Activated CD8-positive, alpha-beta T cell treated with anti-CD3 and anti-CD28 coated beads for 36 hours (primary cell): ENCODE data around the gene ANKMY1. TPM values are rescaled to one million over a fixed set of nuclear protein-coding genes. Genes with fewer than 3 reads are reported as not detected.

Experiments
- ATAC-seq: fragments of 200-7000 bp; cut with Tn5 transposase; one replicate; pipeline ENCODE4 v1.10.0; 2021; ENCODE audit warnings: mild to moderate bottlenecking, moderate library complexity
- CTCF ChIA-PET: fragments of 350-600 bp; sonication (Branson Sonifier 250); formaldehyde crosslinking; loops from one replicate; lab custom pipeline; 2021; ENCODE audit warnings: antibody characterized with exemption; lab: Charles Lee
- POLR2A ChIA-PET: fragments of 350-600 bp; sonication (Branson Sonifier 250); formaldehyde crosslinking; loops from one replicate; lab custom pipeline; 2021; ENCODE audit warnings: antibody characterized with exemption; lab: Charles Lee
- DNase-seq: peaks from one replicate; pipeline ENCODE4 v3.0.0-alpha.2; 2020
- H3K27ac Mint-ChIP-seq: one replicate; pipeline ENCODE4 v1.8.0; 2021; ENCODE audit warnings: mild to moderate bottlenecking, mixed read lengths
- H3K27me3 Mint-ChIP-seq: one replicate; pipeline ENCODE4 v1.8.0; 2021; ENCODE audit warnings: mixed read lengths
- H3K36me3 Mint-ChIP-seq: one replicate; pipeline ENCODE4 v1.8.0; 2021; ENCODE audit warnings: low read depth, mixed read lengths
- H3K4me1 Mint-ChIP-seq: one replicate; pipeline ENCODE4 v1.8.0; 2021; ENCODE audit warnings: low read depth, mixed read lengths
- H3K4me3 Mint-ChIP-seq: one replicate; pipeline ENCODE4 v1.8.0; 2021; ENCODE audit warnings: mild to moderate bottlenecking, moderate library complexity, mixed read lengths
- H3K9me3 Mint-ChIP-seq: one replicate; pipeline ENCODE4 v1.8.0; 2021; ENCODE audit warnings: mixed read lengths
- CTCF ChIP-seq: fragments of 200-600 bp; IDR thresholded peaks from one replicate; pipeline ENCODE4 v1.8.0; 2022; ENCODE audit warnings: antibody characterized with exemption, mild to moderate bottlenecking
- intact Hi-C: fragments of 100-400 bp; cut with micrococcal nuclease; formaldehyde crosslinking; loops from one replicate; pipeline ENCODE4 v1.10.0; 2022
- total RNA-seq, 2 experiments: library from RNA; stranded (reverse); gene quantifications; one replicate each; pipeline ENCODE4 v1.2.3, GENCODE V29; 2021

Gene ANKMY1
- total RNA-seq, 2 experiments from 2014 or later: 14.5 to 18.6 TPM

- no peaks in the 10 kb centered on the region for H3K4me1 Mint-ChIP-seq
- H3K4me3 Mint-ChIP-seq: no peak overlapping the region
- DNase-seq: no peak
- intact Hi-C loops: no loop called here
- ATAC-seq: no peak
- CTCF ChIA-PET: no interaction called here
- POLR2A ChIA-PET: no interaction called here
- no peak for TF ChIP-seq CTCF
- H3K27ac Mint-ChIP-seq: no peak overlapping the region
- H3K27me3 Mint-ChIP-seq: no peaks in the 10 kb centered on the region
- H3K9me3 Mint-ChIP-seq: no peaks in the 10 kb centered on the region
- peaks cover 5% of the 10 kb centered on the region for H3K36me3 Mint-ChIP-seq
These were observed 91.8 kb downstream of the ANKMY1 start for GRCh38 chr2:240465765-240466578.

GRCh38 chr2:240465268-240465764, 92.5 kb downstream of the ANKMY1 start:
- no peak for ATAC-seq
- ChIA-PET CTCF (no interaction called here), POLR2A (no interaction called here)
- no peak overlapping the region for H3K4me3 Mint-ChIP-seq
- no peaks in the 10 kb centered on the region for H3K36me3 Mint-ChIP-seq
- intact Hi-C loops: no loop called here
- no peaks in the 10 kb centered on the region for H3K9me3 Mint-ChIP-seq
- no peaks in the 10 kb centered on the region for H3K27me3 Mint-ChIP-seq
- no peak overlapping the region for H3K27ac Mint-ChIP-seq
- TF ChIP-seq CTCF: no peak
- DNase-seq: no peak
- H3K4me1 Mint-ChIP-seq: no peaks in the 10 kb centered on the region

- no peak for ATAC-seq
- no peaks in the 10 kb centered on the region for H3K27me3 Mint-ChIP-seq
- no peak overlapping the region for H3K27ac Mint-ChIP-seq
- no peak overlapping the region for H3K4me3 Mint-ChIP-seq
- no peaks in the 10 kb centered on the region for H3K9me3 Mint-ChIP-seq
- ChIA-PET POLR2A (no interaction called here), CTCF (no interaction called here)
- no peak for DNase-seq
- H3K36me3 Mint-ChIP-seq: no peaks in the 10 kb centered on the region
- no peak for TF ChIP-seq CTCF
- intact Hi-C loops: no loop called here
- H3K4me1 Mint-ChIP-seq: no peaks in the 10 kb centered on the region
These were observed 93.1 kb downstream of the ANKMY1 start for GRCh38 chr2:240464514-240465241.

- no peak for DNase-seq
- no peaks in the 10 kb centered on the region for H3K36me3 Mint-ChIP-seq
These were observed 93.8 kb downstream of the ANKMY1 start for GRCh38 chr2:240463866-240464481.

More at GRCh38 chr2:240463866-240464481, 93.8 kb downstream of the ANKMY1 start:
- Mint-ChIP-seq H3K27ac (no peak overlapping the region), H3K4me1 (no peaks in the 10 kb centered on the region), H3K9me3 (no peaks in the 10 kb centered on the region), H3K4me3 (no peak overlapping the region), H3K27me3 (no peaks in the 10 kb centered on the region)
- intact Hi-C loops: no loop called here
- ATAC-seq: no peak
- POLR2A ChIA-PET: no interaction called here
- CTCF ChIA-PET: no interaction called here
- no peak for TF ChIP-seq CTCF
